A549 (cell line): ENCODE data around the gene DYSF.

Source experiments
- CBX8 ChIP-seq: fragments of 200-600 bp; sonication (generic); IDR thresholded peaks from 2 replicates; pipeline ENCODE4 v1.6.1; 2016
- CTCF ChIP-seq: fragments of >200 bp; sonication (Bioruptor Twin); formaldehyde crosslinking; IDR thresholded peaks from 3 replicates; pipeline ENCODE4 v1.5.1; 2016
- JUN ChIP-seq, 2 experiments: fragments of >200 bp; sonication (Bioruptor Twin); formaldehyde crosslinking; IDR thresholded peaks; 2 replicates in 1 of 2; 3 replicates in 1 of 2; pipeline ENCODE4 v1.6.1; 2016 to 2017
- KDM5A ChIP-seq: fragments of 200-600 bp; sonication (generic); IDR thresholded peaks from 2 replicates; pipeline ENCODE4 v1.6.1; 2016; ENCODE audit warnings: antibody characterized with exemption, mild to moderate bottlenecking
- MAX ChIP-seq: IDR thresholded peaks from 2 replicates; pipeline ENCODE4 v1.6.1; 2012
- PBX3 ChIP-seq: IDR thresholded peaks from 2 replicates; pipeline ENCODE4 v1.6.1; 2012
- POLR2A ChIP-seq: IDR thresholded peaks from 2 replicates; pipeline ENCODE4 v1.6.1; 2012; ENCODE audit warnings: mild to moderate bottlenecking, low read length
- RAD21 ChIP-seq, 2 experiments: fragments of >200 bp in 1 of 2; sonication (Bioruptor Twin) in 1 of 2; formaldehyde crosslinking in 1 of 2; IDR thresholded peaks in 1 of 2; conservative IDR thresholded peaks in 1 of 2; 2 replicates in 1 of 2; 3 replicates in 1 of 2; pipeline ENCODE4 v1.6.1; 2012 to 2018; ENCODE audit warnings: inconsistent platforms in 1 of 2
- USF2 ChIP-seq: fragments of 450-650 bp; IDR thresholded peaks from 2 replicates; pipeline ENCODE4 v1.6.1; 2014; ENCODE audit warnings: antibody characterized with exemption
- ZNF302 ChIP-seq: fragments of 250-450 bp; sonication (Bioruptor Pico); IDR thresholded peaks from 2 replicates; pipeline ENCODE4 v1.9.0; 2021; ENCODE audit warnings: inconsistent platforms, mild to moderate bottlenecking, moderate library complexity

- TF ChIP-seq ZNF302 (CRISPR knock-in tag), result no peak
- no peak for TF ChIP-seq CBX8
- TF ChIP-seq MAX, result no peak
- no peak for TF ChIP-seq CTCF
- no peak for TF ChIP-seq RAD21 (conservative IDR thresholded peaks at IDR 0.05 in 1 of 2, IDR thresholded peaks at IDR 0.05 in 1 of 2)
- no peak for TF ChIP-seq JUN (IDR thresholded peaks at IDR 0.05)
- TF ChIP-seq PBX3, result no peak
- no peak for TF ChIP-seq POLR2A
- TF ChIP-seq KDM5A, result no peak
- no peak for TF ChIP-seq USF2
These were observed 58.4 kb downstream of the DYSF start for GRCh38 chr2:71511776-71512175.
